A673 (cell line): Measurements from ENCODE around the gene ZNF382.

Experiments
- EZH2 ChIP-seq: fragments of 200-600 bp; sonication (generic); IDR thresholded peaks from 2 replicates; pipeline ENCODE4 v1.6.1; 2017; ENCODE audit warnings: borderline replicate concordance, low read depth, mild to moderate bottlenecking, mixed read lengths, antibody characterized with exemption, low read length; ENCODE audit not compliant: poor library complexity, severe bottlenecking
- TF ChIP-seq, protein P1 (sequence below): fragments of 300-800, 200-600 bp; sonication (generic); conservative IDR thresholded peaks from 2 replicates; pipeline ENCODE4 v1.5.1; 2017; ENCODE audit warnings: low read depth, mild to moderate bottlenecking, antibody characterized with exemption, low read length, moderate library complexity, mixed read lengths

DNA sequence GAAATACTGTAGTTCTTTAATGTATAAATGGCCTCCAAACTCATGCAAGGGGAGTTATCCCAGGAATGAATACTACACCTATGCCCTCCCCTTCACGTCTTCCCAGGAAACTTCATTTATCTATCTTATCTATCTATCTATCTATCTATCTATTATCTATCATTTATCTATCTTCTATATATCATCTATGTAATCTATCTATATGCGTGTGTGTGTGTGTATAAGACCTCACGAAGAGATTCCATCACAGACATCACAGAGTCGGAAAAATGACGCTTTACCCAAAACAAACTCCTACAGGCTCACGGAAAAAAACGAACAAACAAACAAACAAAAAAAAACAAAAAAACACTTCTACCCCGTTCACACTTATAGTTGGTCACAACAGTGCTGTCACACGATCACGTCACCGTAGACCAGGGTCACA lies 32.5 kb upstream of the ZNF382 start:
- TF ChIP-seq, protein P1, sequence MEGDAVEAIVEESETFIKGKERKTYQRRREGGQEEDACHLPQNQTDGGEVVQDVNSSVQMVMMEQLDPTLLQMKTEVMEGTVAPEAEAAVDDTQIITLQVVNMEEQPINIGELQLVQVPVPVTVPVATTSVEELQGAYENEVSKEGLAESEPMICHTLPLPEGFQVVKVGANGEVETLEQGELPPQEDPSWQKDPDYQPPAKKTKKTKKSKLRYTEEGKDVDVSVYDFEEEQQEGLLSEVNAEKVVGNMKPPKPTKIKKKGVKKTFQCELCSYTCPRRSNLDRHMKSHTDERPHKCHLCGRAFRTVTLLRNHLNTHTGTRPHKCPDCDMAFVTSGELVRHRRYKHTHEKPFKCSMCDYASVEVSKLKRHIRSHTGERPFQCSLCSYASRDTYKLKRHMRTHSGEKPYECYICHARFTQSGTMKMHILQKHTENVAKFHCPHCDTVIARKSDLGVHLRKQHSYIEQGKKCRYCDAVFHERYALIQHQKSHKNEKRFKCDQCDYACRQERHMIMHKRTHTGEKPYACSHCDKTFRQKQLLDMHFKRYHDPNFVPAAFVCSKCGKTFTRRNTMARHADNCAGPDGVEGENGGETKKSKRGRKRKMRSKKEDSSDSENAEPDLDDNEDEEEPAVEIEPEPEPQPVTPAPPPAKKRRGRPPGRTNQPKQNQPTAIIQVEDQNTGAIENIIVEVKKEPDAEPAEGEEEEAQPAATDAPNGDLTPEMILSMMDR, result no peak
- no peak for TF ChIP-seq EZH2
